GF-D8 (cell line): ENCODE measurements around the gene CD38.
"Not testable (repeated sequence)": the region's sequence is repeated elsewhere in the genome, so short reads cannot be mapped to it uniquely, and the experiment has no call there.

Experiments used
- DNase-seq: peaks from one replicate; lab custom pipeline; 2025; lab: John Stamatoyannopoulos, UW

Gene CD38

GRCh38 chr4:15778289-15779241, at the start of gene CD38:
Gene CD38, plus strand, starts transcription at chr4:15778328. Its CDS starts 87 bp downstream, at chr4:15778415.
- DNase-seq: peak; percentile 74

- DNase-seq: no peak
Measured at GRCh38 chr4:15729910-15730533, 48.1 kb upstream of the CD38 start.

- DNase-seq: not testable (repeated sequence)
Measured at GRCh38 chr4:15733061-15733460, 45.1 kb upstream of the CD38 start.

GRCh38 chr4:15735536-15735935, 42.6 kb upstream of the CD38 start:
- DNase-seq: no peak

- no peak for DNase-seq
Measured at GRCh38 chr4:15736514-15737050, 41.5 kb upstream of the CD38 start.

- no peak for DNase-seq
Measured at GRCh38 chr4:15737255-15737654, 40.9 kb upstream of the CD38 start.

GRCh38 chr4:15738877-15739276, 39.3 kb upstream of the CD38 start:
- no peak for DNase-seq

- DNase-seq: no peak
Measured at GRCh38 chr4:15740764-15741404, 37.2 kb upstream of the CD38 start.

GRCh38 chr4:15742083-15742582, 36.0 kb upstream of the CD38 start:
- DNase-seq: no peak

GRCh38 chr4:15742637-15743036, 35.5 kb upstream of the CD38 start:
- no peak for DNase-seq

GRCh38 chr4:15744016-15744545, 34.0 kb upstream of the CD38 start:
- DNase-seq: no peak

GRCh38 chr4:15746110-15746509, 32.0 kb upstream of the CD38 start:
- DNase-seq: no peak

GRCh38 chr4:15749001-15749400, 29.1 kb upstream of the CD38 start:
- DNase-seq: no peak

- no peak for DNase-seq
Measured at GRCh38 chr4:15751153-15751552, 27.0 kb upstream of the CD38 start.

GRCh38 chr4:15753081-15753480, 25.0 kb upstream of the CD38 start:
- no peak for DNase-seq

GRCh38 chr4:15753786-15754185, 24.3 kb upstream of the CD38 start:
- DNase-seq: no peak

GRCh38 chr4:15754323-15754722, 23.8 kb upstream of the CD38 start:
- DNase-seq: peak; percentile 65

- DNase-seq: no peak
Measured at GRCh38 chr4:15755321-15756155, 22.6 kb upstream of the CD38 start.

GRCh38 chr4:15756361-15756861, 21.7 kb upstream of the CD38 start:
- DNase-seq: peak; percentile 98

GRCh38 chr4:15757054-15757453, 21.1 kb upstream of the CD38 start:
- no peak for DNase-seq

GRCh38 chr4:15758294-15758693, 19.8 kb upstream of the CD38 start:
- DNase-seq: no peak
